CD14-positive monocyte (primary cell): ENCODE data around the gene LCE1F. TPM values are rescaled to one million over a fixed set of nuclear protein-coding genes. Genes with fewer than 3 reads are reported as not detected.

Experiments used
- DNase-seq, 3 donors: peaks; one replicate each; pipeline ENCODE4 v3.0.0-alpha.2; 2011 to 2022
- H2AFZ ChIP-seq: 2 replicates; pipeline ENCODE4 v1.6.0; 2012; ENCODE audit warnings: mild to moderate bottlenecking, low read depth, low read length, inconsistent platforms; ENCODE audit not compliant: insufficient read depth, poor library complexity, severe bottlenecking
- H3K27ac ChIP-seq, 2 donors: 1 replicate in 1 of 2; 2 replicates in 1 of 2; pipeline ENCODE4 v1.5.1; 2012 to 2013; ENCODE audit warnings: low read length in 2 of 2, control low read depth in 1 of 2, inconsistent platforms in 1 of 2, low read depth in 1 of 2, mild to moderate bottlenecking in 1 of 2
- H3K27me3 ChIP-seq, 2 donors: one replicate each; pipeline versions ENCODE4 v1.6.0 to v1.6.1; 2011 to 2013; ENCODE audit warnings: low read length in 2 of 2; ENCODE audit not compliant: control insufficient read depth in 2 of 2, insufficient read depth in 2 of 2
- H3K36me3 ChIP-seq, 2 donors: replicated peaks in 1 of 2; 1 replicate in 1 of 2; 2 replicates in 1 of 2; pipeline versions ENCODE4 v1.5.1 to v1.6.1; 2012 to 2013; ENCODE audit warnings: low read length in 2 of 2, control low read depth in 1 of 2, inconsistent platforms in 1 of 2, mild to moderate bottlenecking in 1 of 2; ENCODE audit not compliant: insufficient read depth in 2 of 2, control insufficient read depth in 1 of 2
- H3K4me1 ChIP-seq, 2 donors: 1 replicate in 1 of 2; 2 replicates in 1 of 2; pipeline versions ENCODE4 v1.5.1 to v1.6.1; 2012 to 2013; ENCODE audit warnings: low read length in 2 of 2, control low read depth in 1 of 2, inconsistent platforms in 1 of 2, mild to moderate bottlenecking in 1 of 2, moderate library complexity in 1 of 2; ENCODE audit not compliant: insufficient read depth in 2 of 2, control insufficient read depth in 1 of 2
- H3K4me2 ChIP-seq: replicated peaks from 2 replicates; pipeline ENCODE3; 2012; ENCODE audit warnings: low read length, moderate library complexity, mild to moderate bottlenecking; ENCODE audit not compliant: poor library complexity, severe bottlenecking; ENCODE audit errors: extremely low read depth
- H3K4me3 ChIP-seq, 3 experiments: fragments of 200-600 bp in 1 of 3; sonication (generic) in 1 of 3; replicated peaks in 1 of 3; 1 replicate in 2 of 3; 2 replicates in 1 of 3; pipeline ENCODE4 v1.5.1; 2011 to 2013; ENCODE audit warnings: low read length in 3 of 3, mild to moderate bottlenecking in 3 of 3, control low read depth in 2 of 3, low read depth in 2 of 3, inconsistent platforms in 1 of 3, moderate library complexity in 1 of 3
- H3K79me2 ChIP-seq: 2 replicates; pipeline ENCODE4 v1.6.0; 2012; ENCODE audit warnings: mild to moderate bottlenecking, control low read depth, inconsistent platforms, low read length, moderate library complexity; ENCODE audit not compliant: insufficient read depth
- H3K9ac ChIP-seq: 2 replicates; pipeline ENCODE4 v1.6.0; 2017; ENCODE audit warnings: low read length, mild to moderate bottlenecking; ENCODE audit not compliant: insufficient read depth, poor library complexity, severe bottlenecking
- H3K9me3 ChIP-seq, 2 donors: replicated peaks in 1 of 2; 1 replicate in 1 of 2; 2 replicates in 1 of 2; pipeline versions ENCODE4 v1.5.1 to v1.6.1; 2012 to 2013; ENCODE audit warnings: low read length in 2 of 2, control low read depth in 1 of 2; ENCODE audit not compliant: control insufficient read depth in 1 of 2, insufficient read depth in 1 of 2
- H4K20me1 ChIP-seq: 2 replicates; pipeline ENCODE4 v1.6.0; 2012; ENCODE audit warnings: mild to moderate bottlenecking, low read length, control low read depth, moderate library complexity; ENCODE audit not compliant: insufficient read depth
- H3K27ac Mint-ChIP-seq, 7 donors: one replicate each; pipeline ENCODE4 v1.8.0; 2020; ENCODE audit warnings: mild to moderate bottlenecking in 7 of 7, mixed read lengths in 7 of 7, moderate library complexity in 6 of 7, inconsistent platforms in 2 of 7
- H3K27me3 Mint-ChIP-seq, 3 donors: one replicate each; pipeline ENCODE4 v1.8.0; 2021 to 2022; ENCODE audit warnings: low read depth in 3 of 3, mild to moderate bottlenecking in 3 of 3, mixed read lengths in 3 of 3, moderate library complexity in 3 of 3, inconsistent platforms in 1 of 3
- H3K36me3 Mint-ChIP-seq, 2 donors: one replicate each; pipeline ENCODE4 v1.8.0; 2020; ENCODE audit warnings: mixed read lengths in 2 of 2, inconsistent platforms in 1 of 2, mild to moderate bottlenecking in 1 of 2
- H3K4me1 Mint-ChIP-seq: one replicate; pipeline ENCODE4 v1.8.0; 2020; ENCODE audit warnings: mild to moderate bottlenecking, mixed read lengths
- H3K4me3 Mint-ChIP-seq, 2 donors: one replicate each; pipeline ENCODE4 v1.8.0; 2020; ENCODE audit warnings: mild to moderate bottlenecking in 2 of 2, mixed read lengths in 2 of 2, moderate library complexity in 1 of 2
- H3K9me3 Mint-ChIP-seq, 7 donors: one replicate each; pipeline ENCODE4 v1.8.0; 2020 to 2022; ENCODE audit warnings: mixed read lengths in 7 of 7, mild to moderate bottlenecking in 6 of 7, moderate library complexity in 6 of 7, inconsistent platforms in 2 of 7
- WGBS: methylation state at CpG from one replicate; pipeline ENCODE4 v1.1.5; 2013; ENCODE audit warnings: missing lambda C conversion rate; ENCODE audit not compliant: insufficient coverage; 5-methylcytosine and 5-hydroxymethylcytosine counted together
- intact Hi-C, 2 donors: fragments of 100-400 bp; cut with micrococcal nuclease; formaldehyde crosslinking; loops; one replicate each; pipeline versions ENCODE4 v1.15.0 to v1.15.1; 2023
- polyA plus RNA-seq, 3 donors: library from polyadenylated mRNA; depleted of rRNA in 1 of 3; unstranded in 2 of 3; stranded (reverse) in 1 of 3; fragments of 300-500 nt in 2 of 3; fragments of >200 nt in 1 of 3; fragmentation: Illumina TruSeq in 2 of 3; gene quantifications; 1 replicate in 2 of 3; 2 replicates in 1 of 3; pipeline ENCODE4 v1.2.3, GENCODE V29; 2012 to 2021
- TF ChIP-seq, protein P1 (sequence below): fragments of 200-600 bp; IDR thresholded peaks from one replicate; pipeline ENCODE4 v1.8.0; 2022; ENCODE audit warnings: antibody characterized with exemption, mild to moderate bottlenecking

LCE1F gene
- polyA plus RNA-seq, 3 donors: not detected

DNA sequence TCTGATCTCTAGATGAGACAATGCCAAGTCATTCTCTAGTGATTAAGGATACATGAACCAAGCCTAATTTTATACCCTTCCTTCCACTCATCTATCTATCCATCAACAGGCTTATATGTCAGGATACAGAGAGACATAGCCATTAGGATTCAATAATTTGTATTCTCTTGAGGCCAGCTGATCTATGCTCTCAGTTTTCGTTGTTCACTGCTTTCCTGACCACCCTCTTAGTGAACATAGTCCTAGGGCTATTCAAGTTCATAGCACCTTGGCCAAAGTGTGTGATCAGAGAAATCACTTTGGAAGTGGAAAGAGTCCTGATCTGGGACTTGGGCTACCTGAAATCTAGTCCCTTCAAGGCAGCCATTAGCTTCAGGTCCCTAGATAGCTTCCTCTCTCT is 21.4 kb upstream of the LCE1F start:
- intact Hi-C loops: no loop called here
- Mint-ChIP-seq H3K36me3 (no peaks in the 10 kb centered on the region), H3K4me1 (no peaks in the 10 kb centered on the region), H3K9me3 (peaks cover 0 to 2% (median 0%) of the 10 kb centered on the region in 7 donors), H3K27ac (peak overlapping the region in 1 of 7 donors; percentile 30), H3K27me3 (peaks cover 5 to 17% (median 12%) of the 10 kb centered on the region in 3 donors), H3K4me3 (no peak overlapping the region)
- no peak for DNase-seq
- Histone ChIP-seq H3K36me3 (no peaks in the 10 kb centered on the region), H4K20me1 (no peaks in the 10 kb centered on the region), H3K9me3 (no peaks in the 10 kb centered on the region), H3K27ac (no peak overlapping the region), H3K9ac (no peak overlapping the region), H3K4me3 (no peak overlapping the region), H3K4me2 (no peak overlapping the region), H2AFZ (no peak overlapping the region), H3K4me1 (no peaks in the 10 kb centered on the region), H3K79me2 (no peaks in the 10 kb centered on the region), H3K27me3 (peaks cover 11 to 15% of the 10 kb centered on the region in 2 donors)
- WGBS: no CpG with 5 or more reads among the region's 1 CpG
- TF ChIP-seq, protein P1, sequence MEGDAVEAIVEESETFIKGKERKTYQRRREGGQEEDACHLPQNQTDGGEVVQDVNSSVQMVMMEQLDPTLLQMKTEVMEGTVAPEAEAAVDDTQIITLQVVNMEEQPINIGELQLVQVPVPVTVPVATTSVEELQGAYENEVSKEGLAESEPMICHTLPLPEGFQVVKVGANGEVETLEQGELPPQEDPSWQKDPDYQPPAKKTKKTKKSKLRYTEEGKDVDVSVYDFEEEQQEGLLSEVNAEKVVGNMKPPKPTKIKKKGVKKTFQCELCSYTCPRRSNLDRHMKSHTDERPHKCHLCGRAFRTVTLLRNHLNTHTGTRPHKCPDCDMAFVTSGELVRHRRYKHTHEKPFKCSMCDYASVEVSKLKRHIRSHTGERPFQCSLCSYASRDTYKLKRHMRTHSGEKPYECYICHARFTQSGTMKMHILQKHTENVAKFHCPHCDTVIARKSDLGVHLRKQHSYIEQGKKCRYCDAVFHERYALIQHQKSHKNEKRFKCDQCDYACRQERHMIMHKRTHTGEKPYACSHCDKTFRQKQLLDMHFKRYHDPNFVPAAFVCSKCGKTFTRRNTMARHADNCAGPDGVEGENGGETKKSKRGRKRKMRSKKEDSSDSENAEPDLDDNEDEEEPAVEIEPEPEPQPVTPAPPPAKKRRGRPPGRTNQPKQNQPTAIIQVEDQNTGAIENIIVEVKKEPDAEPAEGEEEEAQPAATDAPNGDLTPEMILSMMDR: no peak

DNA sequence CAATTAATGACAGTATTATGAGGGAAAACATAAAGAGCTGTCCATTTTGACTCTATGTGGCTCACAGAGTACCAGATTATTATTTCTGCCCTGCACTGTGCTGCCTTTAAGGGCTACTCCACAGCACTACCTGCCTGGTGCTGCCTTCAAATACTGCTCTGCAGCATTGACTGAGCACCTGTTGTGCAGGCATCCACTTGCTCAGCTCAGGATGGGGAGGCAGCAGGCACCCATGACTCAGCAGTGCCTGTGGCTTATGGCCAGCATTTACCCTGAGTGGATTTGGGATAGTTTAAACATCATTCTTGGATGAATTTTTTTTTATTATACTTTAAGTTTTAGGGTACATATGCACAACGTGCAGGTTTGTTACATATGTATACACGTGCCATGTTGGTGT is 18.1 kb upstream of the LCE1F start:
- intact Hi-C loops: no loop called here
- H3K9me3 Mint-ChIP-seq: peaks cover 0 to 2% (median 0%) of the 10 kb centered on the region in 7 donors
- Histone ChIP-seq H3K79me2 (no peaks in the 10 kb centered on the region), H3K36me3 (no peaks in the 10 kb centered on the region), H3K4me2 (no peak overlapping the region), H2AFZ (no peak overlapping the region), H3K4me3 (no peak overlapping the region), H3K27me3 (peaks cover 5 to 6% of the 10 kb centered on the region in 2 donors), H3K27ac (no peak overlapping the region), H3K9me3 (no peaks in the 10 kb centered on the region), H3K4me1 (no peaks in the 10 kb centered on the region), H3K9ac (no peak overlapping the region), H4K20me1 (no peaks in the 10 kb centered on the region)
- TF ChIP-seq, protein P1: no peak
- DNase-seq: no peak
- no peak overlapping the region for H3K27ac Mint-ChIP-seq
- peaks cover 3 to 17% (median 11%) of the 10 kb centered on the region in 3 donors for H3K27me3 Mint-ChIP-seq
- H3K36me3 Mint-ChIP-seq: no peaks in the 10 kb centered on the region
- no peaks in the 10 kb centered on the region for H3K4me1 Mint-ChIP-seq
- WGBS: no CpG with 5 or more reads among the region's 2 CpGs
- H3K4me3 Mint-ChIP-seq: no peak overlapping the region
